Inflammatory macrophage (primary cell): ENCODE data around the gene MED4.

Experiments used
- DNase-seq, 2 donors: peaks; one replicate each; pipeline ENCODE4 v3.0.0-alpha.2; 2020 to 2022

The MED4 gene

DNA sequence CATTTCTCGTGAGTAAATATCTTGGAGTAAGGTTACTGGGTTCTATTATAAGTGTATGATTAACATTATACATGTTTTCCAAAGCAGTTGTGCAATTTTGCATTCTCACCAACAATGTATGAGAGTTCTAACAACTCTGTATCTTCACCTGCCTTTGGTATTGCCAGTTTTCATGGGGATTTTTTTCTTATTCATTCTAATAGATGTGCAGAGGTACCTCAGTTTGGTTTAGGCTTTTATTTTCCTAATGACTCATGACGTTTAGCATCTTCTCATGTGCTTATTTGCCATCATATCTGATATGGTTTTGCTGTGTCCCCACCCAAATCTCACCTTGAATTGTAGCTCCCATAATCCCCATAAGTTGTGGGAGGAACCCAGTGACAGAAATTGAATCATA, 65.0 kb downstream of the MED4 start:
- DNase-seq = no peak

DNA sequence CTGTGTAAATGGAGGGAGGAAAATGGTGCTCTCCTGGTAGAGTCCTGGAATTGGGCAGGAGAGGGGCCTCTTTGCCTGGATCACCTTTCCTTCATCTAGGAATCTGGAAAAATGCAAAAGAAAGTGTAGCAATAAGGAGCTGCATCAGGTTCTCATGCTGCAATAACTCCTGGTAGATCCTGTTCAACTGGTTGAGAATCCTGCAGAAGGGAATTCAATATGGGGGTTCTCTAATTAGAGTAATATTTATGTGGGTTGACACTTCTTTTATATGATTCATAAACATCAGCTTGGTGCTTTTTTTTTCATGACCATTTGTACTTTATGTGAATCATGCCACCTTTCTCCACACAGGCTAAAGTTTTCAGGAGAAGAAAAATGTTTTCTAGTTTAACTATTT, 66.8 kb downstream of the MED4 start:
- no peak for DNase-seq
